GM21576 (cell line): Measurements from ENCODE around the gene SMIM13.
A peak's percentile ranks its signal among the peaks of the same experiment; 100 is the strongest.
"Not testable (repeated sequence)": the region's sequence is repeated elsewhere in the genome, so short reads cannot be mapped to it uniquely, and the experiment has no call there.

Experiments used
- ATAC-seq: cut with Tn5 transposase; IDR thresholded peaks from one replicate; pipeline ENCODE4 v1.9.1; 2021; ENCODE audit warnings: mild to moderate bottlenecking, moderate library complexity; ENCODE audit not compliant: unreplicated experiment

The SMIM13 gene

DNA sequence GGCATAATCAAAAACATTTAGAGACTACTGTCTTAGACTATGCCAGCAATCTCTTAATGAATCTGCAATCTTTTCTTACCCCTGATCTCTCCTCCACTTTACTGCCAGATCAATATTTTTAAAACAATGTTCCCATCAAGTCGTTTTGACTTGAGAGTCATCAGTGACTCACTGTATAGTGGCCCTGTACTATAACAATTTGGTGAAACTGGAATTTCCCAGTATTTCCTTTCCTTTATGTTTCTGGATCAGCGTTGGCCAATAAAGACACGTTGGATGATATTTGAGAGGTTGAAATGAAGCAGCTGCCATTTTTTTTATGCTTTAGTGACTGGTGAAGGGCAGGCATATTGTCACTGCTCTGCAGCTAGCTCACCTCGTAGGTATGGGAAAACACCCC is 10.1 kb upstream of the SMIM13 start:
- no peak for ATAC-seq

DNA sequence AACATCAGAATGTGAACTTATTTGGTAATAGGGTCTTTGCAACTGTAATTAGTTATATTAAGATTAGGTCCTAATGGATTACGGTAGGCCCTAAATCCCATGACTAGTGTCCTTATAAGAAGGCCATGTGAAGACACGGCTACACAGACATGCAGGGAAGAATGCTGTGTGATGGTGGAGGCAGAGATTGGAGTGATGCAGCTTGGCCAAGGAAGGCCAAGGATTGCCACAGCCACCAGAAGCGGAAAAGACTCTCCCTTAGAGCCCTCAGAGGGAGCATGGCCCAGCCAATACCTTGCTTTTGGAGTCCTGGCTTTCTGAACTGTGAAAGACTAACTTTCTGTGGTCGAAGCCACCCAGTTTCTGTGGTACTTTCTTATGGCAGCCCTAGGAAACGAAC is 9.7 kb upstream of the SMIM13 start:
- ATAC-seq: no peak

DNA sequence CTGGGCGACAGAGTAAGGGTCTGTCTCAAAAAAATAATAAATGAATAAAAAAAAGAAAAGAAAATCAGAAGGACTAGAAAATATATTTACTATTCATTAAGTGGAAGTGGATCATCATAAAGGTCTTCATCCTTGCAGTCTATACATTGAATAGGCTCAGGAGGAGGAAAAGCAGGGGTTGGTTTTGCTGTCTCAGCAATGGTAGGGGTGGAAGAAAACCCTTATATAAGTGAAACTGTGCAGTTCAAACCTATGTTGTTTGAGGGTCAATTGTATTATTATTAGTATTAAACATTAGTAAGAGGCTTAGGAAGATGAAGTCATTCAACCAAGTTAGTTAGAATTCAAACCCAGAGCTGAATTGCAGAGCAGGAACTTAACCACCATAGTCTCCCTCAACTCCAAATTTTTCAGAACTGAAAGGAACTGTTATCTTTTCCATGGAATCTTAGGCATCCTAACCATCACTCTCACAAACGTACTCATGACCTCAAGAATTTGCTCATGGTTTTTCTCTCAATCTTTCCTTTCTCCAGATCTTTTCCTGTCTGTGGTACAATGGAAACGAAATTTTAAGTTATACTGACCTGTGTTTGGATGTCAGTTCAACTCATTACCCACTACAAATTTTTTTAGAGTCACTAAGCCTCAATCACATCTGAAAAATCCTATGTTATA is 7.7 kb upstream of the SMIM13 start:
- ATAC-seq: no peak

DNA sequence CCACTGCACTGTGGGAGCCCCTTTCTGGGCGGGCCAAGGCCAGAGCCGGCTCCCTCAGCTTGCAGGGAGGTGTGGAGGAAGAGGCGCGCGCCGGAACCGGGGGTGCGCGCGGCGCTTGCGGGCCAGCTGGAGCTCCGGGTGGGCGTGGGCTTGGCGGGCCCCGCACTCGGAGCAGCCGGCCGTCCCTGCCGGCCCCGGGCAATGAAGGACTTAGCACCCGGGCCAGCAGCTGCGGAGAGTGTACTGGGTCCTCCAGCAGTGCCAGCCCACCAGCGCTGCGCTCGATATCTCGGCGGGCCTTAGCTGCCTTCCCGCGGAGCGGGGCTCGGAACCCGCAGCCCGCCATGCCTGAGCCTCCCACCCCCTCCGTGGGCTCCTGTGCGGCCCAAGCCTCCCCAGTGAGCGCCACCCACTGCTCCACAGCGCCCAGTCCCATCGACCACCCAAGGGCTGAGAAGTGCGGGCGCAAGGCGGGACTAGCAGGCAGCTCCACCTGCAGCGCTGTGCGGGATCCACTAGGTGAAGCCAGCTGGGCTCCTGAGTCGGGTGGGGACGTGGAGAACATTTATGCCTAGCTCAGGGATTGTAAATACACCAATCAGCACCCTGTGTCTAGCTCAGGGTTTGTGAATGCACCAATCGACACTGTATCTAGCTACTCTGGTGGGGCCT is 6.4 kb upstream of the SMIM13 start:
- ATAC-seq: not testable (repeated sequence)

DNA sequence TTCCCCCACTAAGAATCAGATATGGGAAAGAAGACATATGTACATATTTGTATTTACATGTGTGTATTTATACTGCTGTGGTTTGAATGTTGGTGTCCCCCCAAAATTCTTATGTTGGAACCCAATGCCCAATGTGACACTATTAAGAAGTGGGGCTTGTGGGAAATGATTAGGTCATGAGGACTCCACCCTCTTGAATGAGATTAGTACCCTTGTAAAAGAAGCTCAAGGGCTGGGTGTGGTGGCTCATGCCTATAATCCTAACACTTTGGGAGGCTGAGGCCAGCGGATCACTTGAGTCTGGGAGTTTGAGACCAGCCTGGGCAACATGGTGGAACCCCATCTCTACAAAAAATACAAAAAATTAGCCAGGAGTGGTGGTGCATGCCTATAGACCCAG is 3.9 kb upstream of the SMIM13 start:
- no peak for ATAC-seq

DNA sequence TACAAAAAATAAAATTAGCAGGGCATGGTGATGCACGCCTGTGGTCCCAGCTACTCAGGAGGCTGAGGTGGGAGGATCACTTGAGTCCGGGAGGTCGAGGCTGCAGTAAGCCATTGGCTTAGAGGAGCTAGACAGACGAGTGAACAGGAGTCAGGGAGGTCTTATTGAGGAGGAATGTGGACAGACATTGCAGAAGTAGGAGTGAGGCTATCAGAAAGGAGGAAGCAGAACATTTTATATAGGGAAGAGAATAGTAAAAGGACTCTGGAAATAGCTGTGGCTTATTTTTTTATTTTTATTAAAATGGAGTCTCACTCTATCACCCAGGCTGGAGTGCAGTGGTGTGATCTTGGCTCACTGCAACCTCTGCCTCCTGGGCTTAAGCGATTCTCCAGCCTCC is 2.5 kb upstream of the SMIM13 start:
- not testable (repeated sequence) for ATAC-seq

DNA sequence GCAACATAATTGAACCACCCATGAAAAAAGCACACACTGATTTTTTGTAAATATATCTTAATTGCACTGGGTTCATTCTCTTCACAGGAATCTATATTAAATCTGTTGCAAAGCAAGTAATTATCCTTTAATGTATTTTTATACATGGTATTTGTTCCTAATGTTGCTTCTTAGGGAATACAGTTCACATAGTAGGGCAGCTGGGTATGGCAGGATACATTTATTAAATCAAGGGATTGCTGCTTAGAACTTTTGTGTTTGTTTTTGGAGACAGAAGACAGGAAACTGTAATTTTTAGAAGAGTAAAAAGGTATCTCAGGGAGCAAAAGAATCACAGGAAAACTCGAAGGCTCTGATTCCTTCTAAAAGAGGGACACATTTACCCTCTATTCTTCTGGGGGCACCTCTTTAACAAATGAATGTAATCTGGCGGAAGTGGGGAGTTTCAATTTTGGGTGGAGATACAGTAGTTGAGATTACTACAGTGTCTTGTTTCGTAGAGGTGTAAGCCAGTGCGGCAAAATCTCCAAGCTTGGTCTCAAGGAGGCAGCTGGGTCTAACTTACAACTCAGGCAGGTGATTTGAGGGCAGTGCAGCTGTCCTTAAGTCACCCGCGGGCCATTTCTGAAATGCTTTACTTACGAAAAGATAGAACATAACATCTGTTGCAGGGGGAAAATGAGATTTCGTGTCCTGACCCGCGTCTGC is 812 bp upstream of the SMIM13 start:
- peak; percentile 37 for ATAC-seq

DNA sequence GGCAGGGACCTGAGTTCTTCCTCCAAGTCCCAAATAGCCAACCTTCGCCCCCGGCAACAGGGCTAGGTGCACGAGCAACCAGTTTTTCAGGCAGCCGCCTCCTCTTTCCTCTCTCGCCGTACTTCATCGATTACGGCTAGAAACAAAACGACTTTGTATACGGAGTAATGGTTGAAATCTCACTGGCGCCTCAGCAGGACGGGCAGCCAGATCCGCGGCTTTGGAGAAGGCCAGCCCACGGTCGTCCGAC is 333 bp upstream of the SMIM13 start:
- peak; percentile 19 for ATAC-seq

DNA sequence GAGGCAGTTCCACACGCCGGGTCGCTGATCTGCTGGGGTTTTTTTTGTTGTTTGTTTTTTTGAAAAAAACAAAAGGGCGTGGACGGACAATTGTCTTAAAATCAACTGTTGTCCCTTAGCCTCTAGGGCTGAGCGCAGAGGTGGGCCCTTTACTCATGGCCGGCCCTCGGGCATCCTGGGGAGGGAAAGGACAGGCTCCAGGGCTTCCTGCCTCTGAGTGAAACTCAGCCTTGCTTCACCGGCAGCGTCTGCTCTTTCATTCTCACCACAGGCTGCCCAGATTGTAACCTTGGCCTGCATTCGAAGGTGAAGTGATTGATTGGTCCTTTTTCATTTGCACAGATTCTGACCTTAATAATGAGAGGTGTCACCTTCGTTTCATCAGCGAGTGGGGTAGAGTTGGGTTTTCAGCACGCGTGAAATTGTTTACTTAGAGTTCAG is 797 bp downstream of the SMIM13 start:
- ATAC-seq: peak; percentile 30

DNA sequence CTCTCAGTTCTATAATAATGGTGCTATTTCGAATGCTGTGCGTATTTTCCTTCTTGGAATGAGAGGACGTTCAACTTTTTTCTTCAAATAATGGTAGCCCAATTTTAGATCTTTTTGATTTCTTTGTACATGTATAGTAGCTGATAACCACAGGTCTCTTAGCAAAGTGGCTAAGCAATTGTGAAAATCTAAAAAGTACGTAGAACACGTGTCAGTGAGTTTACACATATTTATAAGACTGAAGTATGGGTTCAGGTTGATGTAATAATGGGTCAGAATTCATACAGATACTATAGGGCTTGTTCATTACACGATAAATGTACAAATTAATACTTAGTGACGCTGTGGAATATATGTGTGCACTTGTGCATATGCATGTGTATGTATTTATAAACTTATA is 1.3 kb downstream of the SMIM13 start:
- no peak for ATAC-seq

DNA sequence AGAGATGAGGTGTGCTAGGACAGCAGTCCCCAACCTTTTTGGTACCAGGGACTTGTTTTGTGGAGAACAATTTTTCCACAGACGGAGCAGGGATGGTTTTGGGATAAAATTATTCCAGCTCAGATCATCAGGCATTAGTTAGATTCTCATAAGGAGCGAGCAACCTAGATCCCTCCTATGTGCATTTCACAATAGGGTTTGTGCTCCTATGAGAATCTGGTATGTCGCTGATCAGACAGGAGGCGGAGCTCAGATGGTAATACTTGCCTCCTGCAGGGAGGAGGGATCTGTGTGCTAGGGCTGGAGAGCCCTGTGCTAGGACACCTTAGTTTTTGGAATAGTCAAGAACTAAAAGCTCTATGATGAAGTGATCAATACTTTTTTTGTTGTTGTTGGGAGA is 2.5 kb downstream of the SMIM13 start:
- no peak for ATAC-seq

DNA sequence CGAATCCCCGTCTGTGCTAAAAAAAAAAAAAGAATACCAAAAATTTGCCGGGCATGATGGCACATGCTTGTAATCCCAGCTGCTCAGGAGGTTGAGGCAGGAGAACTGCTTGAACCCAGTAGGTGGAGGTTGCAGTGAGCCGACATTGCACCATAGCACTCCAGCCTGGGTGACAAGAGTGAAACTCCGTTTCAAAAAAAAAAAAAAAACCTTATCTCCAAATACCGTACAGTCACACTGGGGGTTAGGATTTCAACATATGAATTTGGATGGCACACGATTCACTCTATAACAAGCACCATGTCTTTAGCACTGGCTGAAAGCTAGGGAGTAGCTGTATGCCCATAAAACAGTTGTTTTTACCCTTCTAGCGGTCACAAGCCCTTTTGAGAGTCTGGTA is 3.8 kb downstream of the SMIM13 start:
- ATAC-seq: no peak

DNA sequence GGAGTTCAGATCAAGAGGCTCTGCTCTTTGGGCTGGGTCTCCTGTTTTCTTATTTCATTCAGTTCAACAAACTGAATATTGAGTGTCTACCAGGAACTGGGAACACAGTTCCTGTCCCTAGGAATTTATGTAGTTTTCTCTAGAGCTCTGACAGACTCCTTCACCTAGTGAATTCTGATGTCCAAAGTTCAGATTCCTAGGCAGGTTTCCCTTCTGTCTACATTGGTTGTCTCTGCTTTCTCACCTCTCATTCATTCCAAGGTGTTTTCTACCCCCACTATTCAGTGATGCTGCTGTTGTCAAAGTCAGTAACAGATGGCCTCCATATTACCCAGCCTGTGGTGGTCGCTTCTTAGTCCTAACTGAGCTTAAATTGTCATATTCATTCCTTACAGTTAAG is 4.4 kb downstream of the SMIM13 start:
- ATAC-seq: no peak

DNA sequence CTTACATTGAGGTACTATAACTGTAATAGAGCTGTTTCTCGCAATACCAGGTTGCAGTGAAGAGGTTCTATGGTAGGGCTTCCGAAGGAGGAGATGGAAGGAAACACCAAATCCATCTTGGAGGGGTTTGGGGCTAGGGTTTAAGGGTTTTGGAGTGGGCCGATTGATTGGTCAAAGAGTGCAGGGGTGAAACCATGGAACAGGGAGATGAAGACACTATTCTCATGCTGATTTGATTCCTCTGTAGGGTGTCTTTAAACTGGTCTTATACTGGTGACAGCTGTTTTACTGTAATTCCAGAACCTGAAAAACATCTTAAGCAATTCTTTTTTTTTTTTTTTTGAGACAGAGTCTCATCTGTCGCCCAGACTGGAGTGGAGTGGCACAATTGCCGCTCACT is 7.8 kb downstream of the SMIM13 start:
- ATAC-seq: no peak

DNA sequence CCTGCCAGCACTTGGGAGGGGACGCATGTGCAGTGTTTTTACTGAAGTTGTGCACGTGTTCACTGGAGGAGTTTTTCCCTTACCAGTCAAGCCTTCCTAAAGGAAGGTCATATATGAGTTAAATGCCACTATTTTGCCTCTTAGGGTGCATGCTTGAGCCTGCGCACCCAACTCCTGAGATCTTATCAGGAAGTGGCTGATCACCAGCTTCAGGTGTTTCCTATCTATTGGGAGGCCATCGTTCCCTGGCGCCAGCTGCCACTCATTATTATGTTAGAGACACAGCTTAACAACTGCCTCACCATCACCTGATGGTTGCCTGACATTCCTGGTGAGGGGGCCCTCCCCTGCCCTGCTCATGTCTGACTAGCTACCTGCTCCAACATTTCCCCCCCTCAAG is 9.4 kb downstream of the SMIM13 start:
- no peak for ATAC-seq

DNA sequence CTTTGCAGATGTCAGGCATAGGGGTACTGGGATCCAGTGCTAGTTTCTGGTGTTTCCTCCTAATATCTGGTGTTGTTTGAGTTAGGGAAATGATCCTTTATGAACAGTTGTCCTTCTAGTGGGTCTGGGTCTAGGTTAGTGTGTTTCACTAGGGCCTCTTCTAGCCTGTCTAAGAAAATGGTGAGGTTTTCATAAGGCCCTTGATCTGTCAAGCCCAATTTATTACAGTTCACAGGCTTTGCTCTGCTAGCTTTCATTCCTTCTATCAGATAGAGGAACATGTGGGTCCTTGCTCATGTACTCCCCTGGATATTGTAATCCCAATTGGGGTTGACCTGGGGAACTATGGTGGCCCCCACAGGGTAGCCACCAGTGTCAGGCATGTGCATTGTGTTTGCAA is 15.1 kb downstream of the SMIM13 start:
- ATAC-seq: no peak

DNA sequence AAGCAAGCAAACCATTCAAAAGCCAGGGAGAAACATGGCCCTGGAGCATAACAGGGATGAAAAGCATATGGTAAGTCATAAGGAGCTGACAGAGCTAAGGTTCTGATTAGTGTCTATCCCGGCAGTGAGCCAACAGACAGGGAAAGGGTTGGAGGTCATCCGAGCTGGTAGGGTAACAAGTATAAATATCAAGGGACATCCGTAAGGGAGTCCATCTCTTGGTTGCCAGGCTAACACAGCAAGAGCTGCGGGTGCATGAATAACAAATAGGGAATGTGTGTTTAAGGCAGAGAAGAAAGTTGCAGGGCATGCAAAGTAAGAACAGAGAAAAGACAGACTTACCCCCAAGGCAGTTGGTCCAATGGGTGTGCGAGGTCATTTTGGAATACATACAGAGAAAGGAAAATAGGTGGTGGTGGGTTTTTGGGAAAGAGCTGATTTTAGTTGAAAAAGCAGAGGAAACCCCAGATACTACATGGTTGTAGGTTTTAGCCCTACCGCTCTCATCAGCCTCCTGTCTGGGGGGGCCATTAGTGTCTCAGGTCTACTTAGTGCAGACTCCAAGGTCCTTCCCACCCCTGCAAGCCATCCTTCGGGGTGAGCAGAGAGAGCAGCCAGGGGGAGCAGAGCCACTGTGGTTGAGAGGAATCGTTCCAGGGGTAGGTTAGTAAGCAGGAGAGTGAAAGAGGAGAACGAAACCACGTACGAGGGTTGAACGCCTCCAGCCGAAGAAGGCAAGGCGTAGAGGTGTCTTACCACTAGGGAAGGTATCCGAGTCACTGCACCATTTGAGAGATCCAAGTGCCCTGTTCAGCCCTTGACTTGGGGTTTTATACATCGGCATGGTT is 17.5 kb downstream of the SMIM13 start, which contains the start of gene ERVFRD-1:
TSS of gene ERVFRD-1 (minus strand) at position 805 of the 848 bp plus-strand sequence. CDS start 6,415 bp downstream, outside the sequence.
- ATAC-seq: no peak

DNA sequence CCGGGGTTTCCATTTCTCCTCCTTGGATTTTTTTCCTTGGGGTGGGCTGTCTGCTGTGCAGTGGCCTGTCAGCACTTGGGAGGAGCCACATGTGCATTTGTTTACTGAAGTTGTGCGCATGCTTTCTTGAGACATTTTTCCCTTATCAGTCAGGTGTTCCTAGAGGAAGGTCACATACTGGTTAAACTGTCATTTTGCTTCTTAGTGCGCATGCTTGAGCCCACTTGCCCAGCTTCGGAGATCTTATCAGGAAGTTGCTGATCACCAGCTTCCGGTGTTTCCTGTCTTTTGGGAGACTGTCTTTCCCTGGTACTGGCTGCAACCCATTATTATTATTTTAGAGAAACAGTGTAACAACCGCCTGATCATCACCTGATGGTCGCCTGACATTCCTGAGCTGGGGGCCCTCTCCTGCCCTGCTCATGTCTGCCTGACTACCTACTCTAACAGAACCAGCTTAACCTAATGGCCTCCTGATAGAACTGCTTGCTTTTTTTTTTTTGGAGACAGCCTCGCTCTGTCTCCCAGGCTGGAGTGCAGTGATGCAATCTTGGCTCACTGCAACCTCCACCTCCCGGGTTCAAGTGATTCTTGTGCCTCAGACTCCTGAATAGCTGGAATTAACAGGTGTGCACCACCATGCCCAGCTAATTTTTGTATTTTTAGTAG is 18.3 kb downstream of the SMIM13 start:
- no peak for ATAC-seq

DNA sequence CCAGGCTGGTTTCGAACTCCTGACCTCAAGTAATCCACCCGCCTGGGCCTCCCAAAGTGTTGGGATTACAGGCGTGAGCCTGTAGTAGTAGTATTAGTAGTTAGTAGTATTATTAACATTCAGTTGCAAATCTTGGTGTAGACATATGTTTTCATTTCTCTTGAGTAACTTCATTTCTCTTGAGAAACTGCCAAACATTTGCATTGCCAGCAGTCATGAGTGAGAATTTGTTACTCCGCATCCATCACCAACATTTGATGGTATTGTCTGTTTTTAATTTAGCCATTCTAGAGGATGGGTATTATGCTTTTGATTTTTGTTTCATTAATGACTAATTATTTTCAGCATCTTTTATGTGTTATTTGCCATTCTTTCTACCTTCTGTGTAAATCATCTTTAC is 19.4 kb downstream of the SMIM13 start:
- no peak for ATAC-seq

DNA sequence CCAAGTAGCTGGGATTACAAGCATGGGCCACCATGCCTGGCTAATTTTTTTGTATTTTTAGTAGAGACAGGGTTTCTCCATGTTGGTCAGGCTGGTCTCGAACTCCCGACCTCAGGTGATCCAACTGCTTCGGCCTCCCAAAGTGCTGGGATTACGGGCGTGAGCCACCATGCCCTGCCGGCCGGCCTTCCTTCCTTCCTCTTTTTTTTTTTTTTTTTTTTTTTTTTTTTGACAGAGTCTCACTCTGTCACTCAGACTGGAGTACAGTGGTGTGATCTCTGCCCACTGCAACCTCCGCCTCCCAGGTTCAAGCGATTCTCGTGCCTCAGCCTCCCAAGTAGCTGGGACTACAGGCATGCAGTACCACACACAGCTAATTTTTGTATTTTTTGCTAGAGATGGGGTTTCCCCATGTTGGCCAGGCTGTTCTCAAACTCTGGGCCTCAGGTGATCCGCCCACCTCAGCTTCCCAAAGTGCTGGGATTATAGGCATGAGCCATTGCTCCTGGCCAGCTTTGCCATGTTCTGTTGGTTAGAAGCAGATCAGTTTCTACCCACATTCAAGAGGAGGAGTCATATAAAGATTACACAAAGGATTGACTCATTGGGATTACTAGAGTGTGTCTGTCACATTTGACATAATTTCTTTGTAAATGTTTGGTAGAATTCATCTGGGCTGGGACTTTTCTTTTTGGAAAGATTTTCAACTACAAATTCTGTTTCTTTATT is 22.3 kb downstream of the SMIM13 start:
- ATAC-seq: not testable (repeated sequence)
